NCI-H2196 treated with DMSO at 0.1 percent for 48 hours (cell line): ENCODE results near the gene TSHZ1.

Source experiments
- DNase-seq: peaks from one replicate; lab custom pipeline; 2025; ENCODE audit not compliant: unreplicated experiment; lab: John Stamatoyannopoulos, UW

Gene TSHZ1

DNA sequence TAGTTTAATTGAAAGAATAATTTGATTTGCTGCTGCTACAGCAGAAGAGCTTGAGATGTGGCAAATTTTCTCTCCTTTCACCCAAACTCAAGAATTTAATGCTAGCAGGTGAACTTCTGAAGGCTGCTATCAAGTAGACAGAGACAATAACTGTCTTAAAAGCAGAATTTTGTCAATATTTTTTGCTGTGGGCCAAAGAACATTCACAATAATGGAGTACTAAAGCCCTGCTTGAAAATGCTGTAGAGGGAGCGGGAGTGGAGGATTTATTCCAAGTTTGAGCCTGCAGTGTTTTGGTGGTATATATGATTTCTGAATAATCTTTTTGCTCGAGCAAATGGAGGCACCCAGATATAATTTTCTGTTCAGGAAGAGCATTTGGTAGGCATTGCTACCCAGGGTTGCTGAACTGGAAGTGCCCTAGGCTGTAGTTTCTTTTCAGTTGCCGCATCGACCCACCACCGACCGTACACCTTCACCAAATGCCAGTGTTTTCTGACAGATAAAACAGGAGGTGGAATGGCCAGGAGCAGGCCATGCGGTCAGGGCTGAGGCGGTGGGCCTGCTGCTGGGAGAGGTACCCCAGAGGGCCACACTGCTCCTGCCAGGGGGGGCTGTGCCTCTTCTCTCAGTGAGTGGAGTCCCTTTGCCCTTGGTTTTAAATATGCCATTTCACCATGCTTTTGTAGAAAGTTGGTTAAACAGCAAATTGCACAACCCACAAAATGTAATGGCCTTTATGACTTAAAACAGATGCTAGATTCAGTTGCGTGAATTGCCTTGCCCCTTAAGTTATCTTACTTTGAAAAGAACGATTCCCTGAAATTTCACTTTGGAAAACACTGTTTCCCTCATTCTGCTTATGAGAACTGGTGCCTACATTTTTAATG lies 36.4 kb downstream of the TSHZ1 start:
- no peak for DNase-seq

DNA sequence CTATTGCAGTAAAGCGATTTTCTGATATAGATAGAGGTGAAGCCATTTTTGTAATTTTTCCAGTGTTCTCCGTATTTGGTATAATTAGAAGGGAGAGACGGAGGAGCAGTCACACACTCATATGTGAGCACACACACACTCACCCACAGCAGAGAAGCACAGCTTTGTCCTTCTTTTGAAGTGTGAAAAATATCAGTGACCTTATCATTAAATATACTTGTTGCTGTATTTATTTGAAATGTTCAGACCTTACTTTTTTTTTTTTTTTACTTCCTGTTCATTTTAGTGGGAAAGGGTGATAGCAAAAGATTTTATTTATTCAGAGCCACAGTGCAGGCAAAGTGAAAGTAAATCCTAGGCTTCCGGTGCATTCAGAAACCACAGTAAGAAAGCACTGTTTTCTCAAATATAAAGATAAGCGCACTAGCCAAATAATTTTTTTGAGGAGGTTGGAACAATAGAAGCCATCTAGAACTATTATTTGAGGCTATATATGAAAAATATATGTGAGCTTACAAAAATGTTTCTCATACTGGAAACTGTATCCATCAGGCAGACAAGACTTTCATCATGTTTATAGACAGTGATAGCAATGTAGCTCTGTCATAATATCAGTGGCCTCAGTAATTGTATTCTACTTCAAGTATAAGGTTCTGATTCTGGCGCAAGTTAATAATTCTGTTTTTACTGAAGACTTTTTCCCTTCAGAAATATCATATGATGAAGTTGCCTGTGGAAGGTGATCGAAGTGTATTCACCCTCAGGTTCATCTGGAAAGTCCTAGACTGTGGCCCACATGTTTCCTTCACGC lies 37.2 kb downstream of the TSHZ1 start:
- DNase-seq: no peak

DNA sequence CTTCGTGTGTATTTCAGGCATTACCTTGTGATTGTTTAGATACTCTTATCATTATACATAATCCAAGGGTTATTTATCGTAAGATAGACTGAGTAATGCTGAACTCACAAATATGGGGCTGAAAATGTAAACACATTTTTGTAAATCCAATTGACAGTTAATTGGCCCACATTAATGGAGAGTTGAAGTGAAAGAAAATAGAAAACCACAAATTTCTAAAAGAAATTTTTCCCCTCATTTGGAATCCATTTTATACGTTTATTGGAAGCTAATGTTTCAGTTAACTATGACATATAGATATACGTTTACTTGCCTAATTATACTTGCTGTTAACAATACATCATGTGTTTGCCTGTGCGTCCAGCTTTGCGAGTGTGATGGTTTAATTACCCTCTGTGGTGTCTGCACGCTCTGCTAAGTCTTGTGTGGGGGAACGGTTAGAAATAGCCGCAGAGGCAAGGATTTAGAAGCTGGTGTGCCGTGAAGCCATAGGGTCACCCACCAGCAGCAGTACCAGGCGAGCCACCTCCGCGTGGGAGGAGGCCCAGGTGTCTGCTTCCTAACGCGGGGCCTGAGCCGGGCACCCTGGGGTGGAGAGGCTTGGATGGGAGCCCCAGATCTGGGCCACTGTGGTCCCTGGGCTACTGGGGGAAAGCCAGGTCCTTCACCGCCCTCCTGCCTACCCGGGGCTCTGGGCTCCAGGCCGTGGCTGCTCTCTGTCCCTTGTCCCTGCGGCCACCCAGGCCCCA lies 38.0 kb downstream of the TSHZ1 start:
- no peak for DNase-seq

DNA sequence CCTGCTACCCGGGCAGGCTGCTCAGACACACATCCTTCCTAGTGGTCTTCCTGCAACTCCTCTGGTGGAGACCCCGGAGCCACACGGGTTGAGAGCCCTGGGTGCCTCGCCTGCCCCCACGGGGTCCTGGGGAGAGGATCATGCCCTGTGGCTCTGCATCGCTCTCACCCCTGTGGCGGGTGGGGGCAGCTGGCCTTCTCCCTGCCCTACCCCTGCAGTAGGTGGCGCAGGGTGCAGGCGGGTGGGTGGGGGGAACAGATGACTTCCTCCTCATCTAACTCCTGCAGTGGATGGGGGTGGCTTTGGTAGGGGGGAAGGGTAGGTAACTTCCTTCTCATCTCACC lies 38.5 kb downstream of the TSHZ1 start:
- DNase-seq: no peak

DNA sequence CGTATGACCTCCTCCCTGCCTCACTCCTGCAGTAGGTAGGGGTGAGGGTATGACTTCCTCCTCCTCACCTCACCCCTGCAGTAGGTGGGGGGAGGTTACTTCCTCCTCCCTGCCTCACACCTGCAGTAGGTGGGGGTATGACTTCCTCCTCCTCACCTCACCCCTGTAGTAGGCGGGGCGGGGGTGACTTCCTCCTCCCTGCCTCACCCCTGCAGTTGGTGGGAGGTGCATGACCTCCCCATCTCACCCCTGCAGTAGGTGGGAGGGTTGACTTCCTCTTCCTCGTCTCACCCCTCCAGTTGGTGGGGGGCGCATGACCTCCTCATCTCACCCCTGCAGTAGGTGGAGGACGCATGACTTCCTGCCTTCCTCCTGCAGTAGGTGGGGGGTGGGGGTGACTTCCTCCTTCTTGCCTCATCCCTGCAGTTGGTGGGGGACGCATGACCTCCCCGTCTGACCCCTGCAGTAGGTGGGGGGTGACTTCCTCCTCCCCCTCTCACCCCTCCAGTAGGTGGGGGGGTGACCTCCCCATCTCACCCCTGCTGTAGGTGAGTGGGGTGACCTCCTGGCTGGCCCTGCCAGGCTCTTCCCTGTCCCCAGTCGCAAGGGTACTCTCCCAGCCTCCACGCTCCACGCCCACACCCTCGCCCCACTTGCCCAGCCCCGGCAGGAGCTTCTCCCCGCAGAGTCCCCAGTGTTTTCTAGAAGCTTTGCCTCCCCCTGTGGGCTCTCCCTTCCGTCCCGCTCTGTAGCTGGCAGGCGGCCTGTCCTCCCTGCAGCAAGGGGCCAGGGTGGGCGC lies 39.3 kb downstream of the TSHZ1 start:
- DNase-seq: no peak

DNA sequence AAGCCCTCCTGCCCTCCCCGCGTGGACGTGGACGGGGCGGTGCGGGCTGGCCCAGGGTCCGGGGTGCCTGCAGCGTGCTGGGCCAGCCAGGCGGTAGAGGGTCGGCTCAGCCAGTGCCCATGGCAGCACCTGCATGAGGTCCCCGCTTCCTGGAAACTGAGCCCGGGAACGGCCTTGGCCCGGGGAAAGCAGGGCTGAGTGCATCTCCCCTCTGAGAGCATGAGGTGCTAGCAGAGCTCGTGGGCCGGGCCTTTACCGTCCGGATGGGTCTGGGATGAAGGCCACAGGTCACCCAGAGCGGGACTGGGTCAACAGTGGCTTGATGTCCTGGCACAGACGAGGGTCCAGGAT lies 39.8 kb downstream of the TSHZ1 start:
- DNase-seq: no peak

DNA sequence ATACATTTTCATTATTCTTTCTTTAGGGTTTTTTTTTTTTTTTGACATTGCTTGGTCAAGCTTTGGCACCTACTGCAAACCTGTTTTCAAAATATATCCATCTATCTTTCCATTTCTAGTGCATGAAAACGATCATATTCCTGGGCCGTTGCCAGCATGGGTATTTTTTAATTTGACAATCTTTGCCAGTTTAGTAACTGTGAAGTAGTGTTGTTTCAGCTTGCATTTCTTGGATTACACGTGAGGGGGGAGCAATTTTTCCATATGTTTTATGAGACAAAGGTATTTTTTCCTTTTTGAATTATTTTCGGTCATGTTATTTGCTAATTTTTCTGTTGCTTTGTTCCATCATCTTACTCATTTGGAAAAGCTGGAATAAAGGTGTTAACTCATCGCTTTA lies 40.9 kb downstream of the TSHZ1 start:
- DNase-seq: no peak

DNA sequence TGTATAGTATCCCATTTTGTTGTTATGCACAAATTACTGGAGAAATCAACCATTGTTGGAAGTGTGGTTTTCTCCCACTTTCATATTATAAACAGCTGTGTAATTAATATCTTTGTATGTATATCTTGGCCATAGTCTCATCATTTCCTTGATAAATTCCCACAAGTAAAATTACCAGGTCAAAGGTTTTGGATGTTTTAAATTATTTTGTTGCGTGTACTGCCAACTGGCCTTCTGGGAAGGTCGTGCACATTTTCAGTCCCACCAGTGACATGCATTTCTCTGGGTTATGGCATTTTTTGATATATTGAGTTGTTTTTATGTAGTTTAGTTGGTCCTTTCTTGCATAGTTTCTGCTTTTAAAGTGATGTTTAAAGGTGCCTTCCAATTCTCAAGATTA lies 41.5 kb downstream of the TSHZ1 start:
- DNase-seq: no peak

DNA sequence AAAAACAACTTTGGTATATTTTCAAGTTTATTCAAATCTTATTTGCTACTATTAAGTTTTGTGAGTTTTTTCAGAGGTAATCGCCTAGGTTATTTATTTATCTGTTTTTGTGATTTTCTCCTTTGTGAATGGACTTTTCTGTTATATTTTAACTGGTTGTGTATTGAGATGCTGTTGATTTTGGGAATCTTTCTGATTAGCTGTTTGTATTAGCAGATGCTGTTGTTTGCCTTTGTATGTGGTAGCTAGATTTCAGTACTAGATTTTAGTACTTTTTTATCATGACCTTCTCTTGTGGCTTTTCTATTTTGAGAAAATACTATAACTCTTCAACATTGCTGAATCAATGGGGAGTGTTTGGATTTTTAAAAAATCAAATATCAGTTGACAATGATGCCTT lies 42.4 kb downstream of the TSHZ1 start:
- DNase-seq: no peak

DNA sequence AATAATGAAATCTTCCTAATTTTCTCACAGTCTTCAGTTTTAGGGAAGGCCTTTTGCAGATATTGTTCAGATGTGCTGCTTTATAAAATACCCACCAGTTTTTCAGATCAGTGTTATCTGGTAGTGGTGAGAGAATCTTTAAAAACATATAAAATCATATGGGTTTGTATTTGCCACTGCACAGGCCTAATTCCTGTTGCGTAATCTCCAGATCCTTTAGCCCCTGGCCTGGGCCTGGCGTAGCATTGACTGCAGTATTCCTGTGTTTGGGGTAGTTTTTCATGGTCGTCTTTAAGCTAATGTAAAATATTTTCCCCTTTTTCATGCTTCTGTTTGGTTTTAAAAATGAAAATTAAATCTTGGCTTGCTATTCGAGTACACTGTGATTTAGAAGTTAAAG lies 43.2 kb downstream of the TSHZ1 start:
- DNase-seq: no peak

DNA sequence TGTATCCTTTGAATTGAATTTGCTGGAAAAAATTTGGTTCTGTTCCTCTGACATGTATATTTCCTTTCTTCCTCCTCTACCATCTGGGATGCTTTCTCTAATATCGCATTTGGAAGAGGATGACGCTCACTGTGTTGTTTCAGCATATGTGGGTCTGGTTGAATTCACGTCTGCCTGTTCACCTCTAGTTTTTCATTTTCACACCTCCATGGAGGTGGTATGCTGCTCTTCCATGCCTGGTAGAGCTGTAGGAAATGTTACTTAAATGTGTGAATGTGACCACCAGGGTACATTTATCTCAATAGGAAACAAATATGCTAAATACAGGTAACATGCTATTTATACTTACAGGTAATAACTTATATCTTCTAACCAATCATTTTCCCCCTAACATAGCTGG lies 44.5 kb downstream of the TSHZ1 start:
- DNase-seq: no peak

DNA sequence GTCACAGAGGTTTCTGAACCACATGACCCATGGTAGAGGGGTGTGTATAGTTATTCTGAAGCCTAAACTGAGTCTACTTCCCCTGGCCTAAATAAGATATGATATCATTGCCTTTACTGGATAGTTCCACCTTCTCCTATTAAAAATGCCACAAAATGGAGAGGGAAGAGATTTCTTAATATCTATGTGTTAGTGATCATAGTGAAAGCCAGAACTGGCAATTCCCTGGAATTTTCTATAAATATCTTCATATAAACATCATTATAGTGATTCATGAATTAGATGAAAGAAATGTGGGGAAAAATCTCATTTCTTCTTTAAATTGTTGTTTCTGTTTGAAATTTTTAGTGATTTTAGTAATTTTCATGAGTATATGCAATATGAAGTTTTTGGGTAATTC lies 45.8 kb downstream of the TSHZ1 start:
- DNase-seq: no peak

DNA sequence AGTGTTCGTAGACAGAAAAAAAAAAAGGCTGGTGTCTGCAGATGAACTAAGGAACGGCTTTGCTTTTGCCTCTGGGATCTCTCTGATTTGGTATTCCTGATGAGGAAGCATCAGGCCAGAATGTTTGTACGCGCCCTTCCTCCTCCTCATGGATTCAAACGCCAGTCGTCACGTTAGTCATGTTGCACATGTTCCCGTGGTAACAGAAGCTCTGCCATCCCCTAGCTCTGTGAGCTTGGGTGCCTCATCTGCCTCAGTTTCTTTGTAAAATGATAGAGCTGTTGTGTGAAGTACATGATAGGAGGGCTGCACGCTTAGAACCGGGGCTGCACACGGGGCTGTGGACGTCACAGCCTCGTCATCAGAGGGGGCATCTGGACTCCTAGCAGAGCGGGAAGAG lies 47.0 kb downstream of the TSHZ1 start:
- DNase-seq: no peak

DNA sequence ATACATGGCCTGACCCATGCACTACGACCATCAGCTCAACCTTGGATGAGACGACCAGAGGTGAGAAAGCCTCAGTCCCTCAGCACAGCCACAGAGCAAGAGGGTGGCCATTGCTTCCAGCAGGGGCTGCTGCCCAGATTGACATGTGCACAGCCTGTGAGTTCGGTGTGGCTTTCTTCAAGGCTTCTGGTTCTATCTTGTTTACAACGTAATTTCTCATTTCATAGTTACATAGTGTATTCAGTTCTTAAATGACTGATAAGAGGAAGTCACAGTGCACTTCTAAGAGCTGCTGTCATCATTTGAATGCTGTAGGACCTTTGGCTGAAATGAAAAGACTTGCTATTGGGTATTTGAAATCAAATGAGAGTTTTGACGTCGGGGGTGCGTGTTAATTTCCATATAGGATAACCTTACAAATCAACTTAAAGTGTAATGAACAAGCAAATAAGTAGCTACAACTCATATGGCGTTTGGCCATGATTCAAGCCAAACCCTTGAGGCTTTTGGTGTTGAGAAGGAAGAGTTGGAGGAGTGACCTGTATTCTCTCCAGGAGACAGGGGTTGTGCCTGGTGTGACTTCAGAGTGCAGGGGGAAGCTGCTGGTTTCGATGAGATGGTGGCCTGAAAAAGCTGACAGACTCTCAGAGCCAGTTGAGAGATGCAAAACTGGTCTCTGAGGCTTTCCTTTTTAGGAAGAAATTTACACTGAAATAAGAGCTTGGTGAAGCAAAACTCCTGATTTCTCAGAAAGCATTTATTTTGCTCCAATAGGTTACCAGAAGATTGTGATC lies 51.0 kb downstream of the TSHZ1 start:
- no peak for DNase-seq

DNA sequence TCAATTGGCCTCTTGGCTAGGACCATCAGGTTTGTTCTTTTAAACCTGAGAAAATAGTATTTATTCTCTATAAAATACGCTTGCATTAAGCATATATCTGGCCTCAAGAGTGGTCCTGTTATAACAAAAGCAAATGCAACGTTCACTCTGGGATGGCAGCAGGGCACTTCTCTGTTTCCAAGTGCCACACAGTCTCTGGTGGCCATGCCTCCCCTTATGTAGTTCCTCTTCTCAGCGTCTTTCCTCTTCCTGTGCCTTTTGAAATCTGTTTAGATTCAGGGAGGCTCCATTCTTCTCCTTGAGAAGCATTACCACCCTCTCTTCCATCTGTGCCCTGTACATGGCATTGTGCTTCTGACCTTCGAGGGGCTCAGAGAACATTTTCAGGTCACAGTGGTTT lies 51.9 kb downstream of the TSHZ1 start:
- DNase-seq: no peak

DNA sequence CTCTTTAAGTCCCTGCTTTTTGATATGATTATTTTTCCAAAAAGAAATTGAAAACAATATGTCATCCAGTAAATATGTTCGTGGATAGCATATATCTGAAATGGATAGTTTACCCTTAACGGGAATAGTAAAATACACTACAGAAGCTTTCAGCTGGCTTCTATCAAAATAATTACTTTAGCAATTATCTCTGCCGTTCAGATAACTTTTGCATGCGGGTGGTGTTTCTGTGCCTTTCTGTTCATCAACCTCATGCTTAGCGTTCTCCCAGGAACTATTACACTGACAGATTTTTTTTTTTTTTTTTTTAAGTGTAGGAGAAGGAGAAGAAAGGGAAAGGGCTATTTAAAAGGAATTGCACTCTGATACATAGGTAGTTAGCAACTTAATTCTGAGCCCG lies 53.6 kb downstream of the TSHZ1 start:
- no peak for DNase-seq

DNA sequence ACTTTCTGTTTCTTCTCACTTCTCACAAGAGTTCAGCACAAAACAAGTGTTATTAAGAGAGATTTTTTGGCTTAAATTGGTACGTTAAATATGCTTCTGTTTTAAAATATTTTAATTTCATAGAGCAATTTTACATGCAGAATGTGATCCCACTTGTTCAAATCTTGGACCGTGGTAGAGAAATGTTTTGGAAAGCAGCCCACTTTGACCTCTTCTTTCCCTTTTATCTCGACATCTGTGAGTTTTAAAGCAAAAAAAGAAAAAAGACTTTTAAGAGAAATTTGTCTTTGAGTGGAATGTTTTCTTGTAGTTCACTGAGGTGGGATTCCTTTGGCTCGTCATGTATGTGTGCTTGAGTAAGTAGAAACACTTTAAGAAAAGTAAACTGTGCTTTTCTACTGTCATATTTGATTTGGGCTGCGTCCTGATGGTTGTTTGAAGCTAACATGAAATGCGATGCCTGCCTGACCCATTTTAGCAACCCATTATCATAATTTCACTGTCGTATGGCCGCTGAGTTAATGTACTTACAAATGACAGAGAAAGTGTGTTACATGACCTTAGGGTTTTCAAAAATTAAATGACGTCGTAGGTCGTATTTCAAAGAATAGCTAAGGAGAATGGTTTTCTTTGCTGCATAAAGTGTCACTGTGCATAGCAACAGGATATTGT lies 54.5 kb downstream of the TSHZ1 start:
- DNase-seq: no peak

DNA sequence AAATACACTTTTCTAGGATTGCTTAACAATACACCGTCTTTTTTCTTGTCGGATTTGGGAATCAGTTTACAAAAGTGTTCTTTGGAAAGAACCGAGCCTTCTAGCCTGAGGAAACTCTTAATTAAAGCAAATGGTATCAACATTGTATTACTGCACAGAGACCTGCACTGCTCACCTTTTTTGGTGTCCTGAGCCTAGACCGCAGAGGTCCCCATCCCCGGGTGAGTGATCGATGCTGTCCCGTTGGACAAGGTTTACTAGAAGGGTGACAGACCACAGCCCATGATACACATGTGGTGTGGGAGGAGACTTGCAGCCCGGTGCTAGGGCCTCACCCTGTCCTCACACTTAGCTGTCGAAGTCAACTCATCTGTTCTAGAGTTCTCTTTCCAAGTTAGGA lies 55.3 kb downstream of the TSHZ1 start:
- DNase-seq: no peak

DNA sequence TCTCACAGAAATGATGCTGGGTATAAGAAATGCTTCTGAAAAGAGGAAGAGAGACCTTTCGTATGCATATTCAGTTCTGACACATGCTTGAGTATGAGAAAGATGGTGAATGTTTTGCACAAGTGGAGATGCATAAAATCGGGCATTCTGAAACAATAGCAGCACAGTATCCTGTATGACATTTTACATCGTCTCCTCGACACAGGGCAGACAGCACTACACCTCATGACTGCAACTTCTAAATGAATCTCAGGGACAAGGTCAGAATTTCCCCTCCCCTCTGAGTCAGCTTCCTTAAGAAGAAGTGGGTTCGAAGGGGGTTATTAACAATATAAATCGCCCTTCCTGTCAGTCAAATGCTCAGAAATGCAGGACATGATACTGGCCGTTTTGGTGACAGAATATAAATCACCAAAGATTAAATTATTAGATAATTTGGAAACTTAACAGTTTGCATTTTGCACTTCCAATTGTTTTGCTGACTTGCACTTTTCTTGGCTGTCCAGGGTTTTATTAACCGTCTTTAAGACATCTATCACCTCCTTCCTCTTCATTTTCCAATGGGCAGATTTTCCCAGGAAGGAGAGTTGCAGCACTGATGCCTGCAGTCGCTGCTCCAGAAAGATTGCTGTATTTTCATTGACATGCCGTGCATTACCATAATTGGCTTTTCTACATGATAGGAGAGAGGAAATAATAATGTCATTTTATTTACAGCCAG lies 57.2 kb downstream of the TSHZ1 start:
- DNase-seq: no peak
